ENCODE data around the gene COX6A1. TPM values are rescaled to one million over a fixed set of nuclear protein-coding genes. Genes with fewer than 3 reads are reported as not detected.

COX6A1 gene
- 1,000 to 10,000 TPM in 1 of 5 donors, 100 to 1,000 TPM in 3, 10 to 100 TPM in 1; 86.4 to 1,200 (median 463) TPM for total RNA-seq
- 1,000 to 10,000 TPM in 1 of 3 donors, 100 to 1,000 TPM in 2; 475 to 1,009 (median 901) TPM for polyA plus RNA-seq
- long read RNA-seq, donor 1, transcript COX6A1-201 (3 exons, 572 nt): major isoform, 160 of 174 reads
- long read RNA-seq, donor 1, transcript COX6A1-203 (2 exons, 572 nt): minor isoform, 8 of 174 reads
- long read RNA-seq, donor 1, transcript COX6A1-202 (1 exons, 767 nt): minor isoform, 6 of 174 reads
- long read RNA-seq, donor 1, partial matches to known transcripts: 0 of 174 reads
- long read RNA-seq, donor 1, other reads (novel, unspliced or antisense): 0 of 174 reads
- long read RNA-seq, donor 2, transcript COX6A1-203 (2 exons, 572 nt): minor isoform, 6 of 189 reads
- long read RNA-seq, donor 2, transcript COX6A1-202 (1 exons, 767 nt): minor isoform, 6 of 189 reads
- long read RNA-seq, donor 2, transcript COX6A1-201 (3 exons, 572 nt): major isoform, 170 of 189 reads
- long read RNA-seq, donor 2, partial matches to known transcripts: 7 of 189 reads
- long read RNA-seq, donor 2, other reads (novel, unspliced or antisense): 0 of 189 reads
- long read RNA-seq, donor 3, transcript COX6A1-201 (3 exons, 572 nt): major isoform, 187 of 193 reads
- long read RNA-seq, donor 3, transcript COX6A1-203 (2 exons, 572 nt): minor isoform, 5 of 193 reads
- long read RNA-seq, donor 3, partial matches to known transcripts: 0 of 193 reads
- long read RNA-seq, donor 3, other reads (novel, unspliced or antisense): 0 of 193 reads
- long read RNA-seq, donor 4, transcript COX6A1-201 (3 exons, 572 nt): major isoform, 35 of 37 reads
- long read RNA-seq, donor 4, partial matches to known transcripts: 0 of 37 reads
- long read RNA-seq, donor 4, other reads (novel, unspliced or antisense): 0 of 37 reads
- long read RNA-seq, donor 5, transcript COX6A1-202 (1 exons, 767 nt): minor isoform, 9 of 219 reads
- long read RNA-seq, donor 5, transcript COX6A1-201 (3 exons, 572 nt): major isoform, 207 of 219 reads
- long read RNA-seq, donor 5, partial matches to known transcripts: 0 of 219 reads
- long read RNA-seq, donor 5, other reads (novel, unspliced or antisense): 0 of 219 reads
- long read RNA-seq, donor 6, transcript COX6A1-201 (3 exons, 572 nt): major isoform, 695 of 724 reads
- long read RNA-seq, donor 6, transcript COX6A1-203 (2 exons, 572 nt): minor isoform, 7 of 724 reads
- long read RNA-seq, donor 6, transcript COX6A1-202 (1 exons, 767 nt): minor isoform, 12 of 724 reads
- long read RNA-seq, donor 6, partial matches to known transcripts: 10 of 724 reads
- long read RNA-seq, donor 6, other reads (novel, unspliced or antisense): 0 of 724 reads
- long read RNA-seq, donor 7, transcript COX6A1-203 (2 exons, 572 nt): minor isoform, 6 of 282 reads
- long read RNA-seq, donor 7, transcript COX6A1-202 (1 exons, 767 nt): minor isoform, 11 of 282 reads
- long read RNA-seq, donor 7, transcript COX6A1-201 (3 exons, 572 nt): major isoform, 265 of 282 reads
- long read RNA-seq, donor 7, partial matches to known transcripts: 0 of 282 reads
- long read RNA-seq, donor 7, other reads (novel, unspliced or antisense): 0 of 282 reads
- long read RNA-seq, donor 8, transcript COX6A1-201 (3 exons, 572 nt): major isoform, 340 of 350 reads
- long read RNA-seq, donor 8, transcript COX6A1-202 (1 exons, 767 nt): minor isoform, 8 of 350 reads
- long read RNA-seq, donor 8, partial matches to known transcripts: 0 of 350 reads
- long read RNA-seq, donor 8, other reads (novel, unspliced or antisense): 0 of 350 reads
- long read RNA-seq, donor 9, transcript COX6A1-201 (3 exons, 572 nt): major isoform, 297 of 364 reads
- long read RNA-seq, donor 9, transcript COX6A1-203 (2 exons, 572 nt): minor isoform, 14 of 364 reads
- long read RNA-seq, donor 9, transcript COX6A1-202 (1 exons, 767 nt): minor isoform, 31 of 364 reads
- long read RNA-seq, donor 9, partial matches to known transcripts: 16 of 364 reads
- long read RNA-seq, donor 9, other reads (novel, unspliced or antisense): 6 of 364 reads
- long read RNA-seq, donor 10, transcript COX6A1-201 (3 exons, 572 nt): major isoform, 125 of 128 reads
- long read RNA-seq, donor 10, partial matches to known transcripts: 0 of 128 reads
- long read RNA-seq, donor 10, other reads (novel, unspliced or antisense): 0 of 128 reads

GRCh38 chr12:120437735-120438494 lies at the start of gene COX6A1:
COX6A1 (plus strand) TSS chr12:120438113; CDS start chr12:120438127, 14 bp downstream.
- TF ChIP-seq POLR2AphosphoS5 (IDR thresholded peaks at IDR 0.05) (peak; percentile 73 to 95 (median 78)), EP300 (IDR thresholded peaks at IDR 0.05) (no peak), POLR2A (IDR thresholded peaks at IDR 0.05) (peak in 1 of 4 donors; percentile 33), CTCF (IDR thresholded peaks at IDR 0.05) (peak in 1 of 7 experiments; percentile 41)
- 0 to 1% (median 1%) methylated on average over 42 to 59 of the region's 59 CpGs for WGBS, 5 donors
- peak within 1 kb of the TSS; percentile 72 to 98 (median 86) for H3K4me3 ChIP-seq
- intact Hi-C loops (cut with DNase I; ENCODE audit: low total_unique reads): no loop called here
- peaks cover 0 to 8% (median 0%) of the 10 kb centered on the region in 3 donors for H3K27me3 ChIP-seq
- H3K9me3 ChIP-seq: no peaks in the 10 kb centered on the region
- H3K27ac ChIP-seq: peak within 1 kb of the TSS; percentile 83 to 92 (median 88)
- DNase-seq: peak; percentile 97 to 99
- H3K36me3 ChIP-seq: peaks cover 14 to 33% (median 28%) of the 10 kb centered on the region in 4 donors
- peaks cover 14 to 32% (median 22%) of the 10 kb centered on the region in 4 donors for H3K4me1 ChIP-seq

GRCh38 chr12:120388691-120389481 lies 49.0 kb upstream of the COX6A1 start:
- Histone ChIP-seq H3K27me3 (peaks cover 0 to 61% (median 7%) of the 10 kb centered on the region in 3 donors), H3K4me1 (peaks cover 0 to 11% (median 8%) of the 10 kb centered on the region in 4 donors), H3K4me3 (peak overlapping the region in 2 of 4 donors; percentile 3 to 18), H3K27ac (no peak overlapping the region), H3K9me3 (no peaks in the 10 kb centered on the region), H3K36me3 (no peaks in the 10 kb centered on the region)
- peak in 1 of 2 donors; percentile 53 for DNase-seq
- TF ChIP-seq POLR2AphosphoS5 (IDR thresholded peaks at IDR 0.05): no peak
- no peak for TF ChIP-seq CTCF (IDR thresholded peaks at IDR 0.05)
- no peak for TF ChIP-seq POLR2A (IDR thresholded peaks at IDR 0.05)
- no peak for TF ChIP-seq EP300 (IDR thresholded peaks at IDR 0.05)
- intact Hi-C loops (cut with DNase I; ENCODE audit: low total_unique reads): no loop called here
- WGBS, 5 donors: 8 to 10% (median 9%) methylated on average over 20 to 24 of the region's 24 CpGs

Measured in stomach (tissue), 19 donors.